Large intestine (tissue), 3 donors: ENCODE results near the gene GFY. TPM values are rescaled to one million over a fixed set of nuclear protein-coding genes. Genes with fewer than 3 reads are reported as not detected.
"Not testable (repeated sequence)": the region's sequence is repeated elsewhere in the genome, so short reads cannot be mapped to it uniquely, and the experiment has no call there.

Experiments used
- DNase-seq, 2 donors: peaks; one replicate each; pipeline versions ENCODE4 v3.0.0 to v3.0.0-alpha.2; 2013
- H3K27ac ChIP-seq: one replicate; pipeline ENCODE4 v1.5.1; 2013; ENCODE audit warnings: low read length
- H3K27me3 ChIP-seq: 2 replicates; pipeline ENCODE4 v1.6.1; 2013; ENCODE audit warnings: low read length; ENCODE audit not compliant: control insufficient read depth, insufficient read depth
- H3K36me3 ChIP-seq: 2 replicates; pipeline ENCODE4 v1.6.1; 2013; ENCODE audit warnings: low read length; ENCODE audit not compliant: control insufficient read depth, insufficient read depth
- H3K4me1 ChIP-seq: one replicate; pipeline ENCODE4 v1.6.1; 2013; ENCODE audit warnings: low read length; ENCODE audit not compliant: control insufficient read depth, insufficient read depth
- H3K4me3 ChIP-seq: one replicate; pipeline ENCODE4 v1.5.1; 2013; ENCODE audit warnings: low read length
- H3K9me3 ChIP-seq: one replicate; pipeline ENCODE4 v1.6.1; 2013; ENCODE audit warnings: mild to moderate bottlenecking, low read depth, low read length, moderate library complexity; ENCODE audit not compliant: control insufficient read depth
- WGBS: methylation state at CpG from one replicate; pipeline ENCODE4 v1.1.5; 2013; ENCODE audit warnings: low lambda C conversion rate; ENCODE audit not compliant: insufficient coverage; 5-methylcytosine and 5-hydroxymethylcytosine counted together
- polyA plus RNA-seq: library from polyadenylated mRNA; unstranded; fragments of 120-200 nt; gene quantifications from one replicate; pipeline ENCODE4 v1.2.1, GENCODE V29; 2013

Gene GFY
- polyA plus RNA-seq, 1 donor: not detected

DNA sequence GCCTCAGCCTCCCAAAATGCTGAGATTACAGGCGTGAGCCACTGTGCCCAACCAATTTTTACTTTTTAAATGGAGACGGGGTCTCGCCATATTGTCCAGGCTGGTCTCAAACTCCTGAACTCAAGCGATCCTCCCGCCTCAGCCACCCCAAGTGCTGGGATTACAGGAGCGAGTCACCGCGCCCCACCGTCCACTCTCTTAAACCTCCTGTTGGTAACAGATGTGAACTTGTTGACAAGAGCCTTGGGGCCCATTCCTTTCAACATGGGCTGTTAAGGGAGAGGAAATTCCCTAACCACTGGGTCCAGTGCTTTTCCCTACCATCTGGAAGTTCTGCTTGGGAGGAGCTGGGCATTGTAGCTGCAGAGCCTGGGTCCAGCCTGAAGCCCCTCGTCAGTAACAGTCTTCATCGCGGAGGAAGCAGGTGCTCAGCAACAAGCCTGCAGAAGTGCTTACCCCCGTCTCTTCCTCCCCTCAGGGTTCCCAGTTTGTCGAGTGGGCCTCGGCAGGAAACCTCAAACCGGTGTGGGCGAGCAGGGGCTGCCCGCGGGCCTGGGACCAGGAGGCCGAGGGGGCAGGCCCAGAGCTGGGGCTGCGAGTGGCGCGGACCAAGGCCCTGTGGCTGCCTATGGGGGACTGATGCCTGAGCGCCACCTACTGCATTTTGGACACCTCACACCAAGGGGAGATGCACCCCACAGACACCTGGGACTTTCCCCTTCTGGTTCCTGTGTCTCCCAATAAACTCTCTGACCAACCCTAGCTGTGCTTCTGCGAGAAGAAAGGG, 44.8 kb downstream of the GFY start:
- DNase-seq: no peak
- Histone ChIP-seq H3K27ac (no peak overlapping the region), H3K9me3 (no peaks in the 10 kb centered on the region), H3K36me3 (peaks cover 37% of the 10 kb centered on the region), H3K4me3 (no peak overlapping the region), H3K4me1 (peaks cover 14% of the 10 kb centered on the region), H3K27me3 (no peaks in the 10 kb centered on the region)
- WGBS: 83% methylated on average over 1 of the region's 25 CpGs

DNA sequence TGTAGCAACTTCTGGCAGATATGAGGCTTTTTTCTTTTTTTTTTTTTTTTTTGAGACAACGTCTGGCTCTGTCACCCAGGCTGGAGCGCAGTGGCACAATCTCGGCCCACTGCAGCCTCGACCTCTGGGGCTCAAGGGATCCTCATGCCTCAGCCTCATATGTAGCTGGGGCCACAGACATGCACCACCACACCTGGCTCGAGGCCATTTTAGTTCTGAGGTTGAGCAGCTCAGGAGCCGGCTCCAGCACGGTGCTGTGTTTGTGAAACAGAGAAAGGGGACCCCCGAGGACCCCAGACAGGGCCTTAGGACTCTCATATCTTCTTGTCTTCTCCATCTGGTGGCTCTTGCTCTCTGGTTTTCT, 45.4 kb downstream of the GFY start:
- no CpG with 5 or more reads among the region's 8 CpGs for WGBS
- Histone ChIP-seq H3K4me1 (peaks cover 14% of the 10 kb centered on the region), H3K9me3 (no peaks in the 10 kb centered on the region), H3K4me3 (no peak overlapping the region), H3K36me3 (peaks cover 31% of the 10 kb centered on the region), H3K27ac (no peak overlapping the region), H3K27me3 (no peaks in the 10 kb centered on the region)
- no peak for DNase-seq

DNA sequence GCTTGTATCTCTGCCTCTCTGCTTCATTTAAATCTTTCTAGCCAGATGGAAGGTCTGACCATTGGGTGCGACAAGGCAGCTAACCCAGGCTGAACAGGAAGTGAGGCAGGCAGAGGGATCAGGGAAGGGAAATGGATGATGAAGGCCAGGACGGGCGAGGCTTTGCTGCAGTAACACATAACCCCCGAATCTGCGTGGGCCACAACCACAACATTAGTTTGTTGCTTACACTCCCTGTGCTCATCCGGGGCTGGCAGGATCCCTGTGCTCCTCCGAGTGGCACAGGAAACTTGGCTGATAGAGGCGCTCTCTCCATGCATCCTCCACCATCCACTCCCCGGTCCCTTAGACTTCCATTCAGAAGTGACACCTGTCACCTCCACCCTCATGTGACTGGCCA, 47.7 kb downstream of the GFY start:
- Histone ChIP-seq H3K4me3 (no peak overlapping the region), H3K9me3 (no peaks in the 10 kb centered on the region), H3K36me3 (peaks cover 17% of the 10 kb centered on the region), H3K4me1 (peaks cover 14% of the 10 kb centered on the region), H3K27ac (no peak overlapping the region), H3K27me3 (no peaks in the 10 kb centered on the region)
- DNase-seq: no peak
- WGBS: 67% methylated on average over 1 of the region's 9 CpGs

DNA sequence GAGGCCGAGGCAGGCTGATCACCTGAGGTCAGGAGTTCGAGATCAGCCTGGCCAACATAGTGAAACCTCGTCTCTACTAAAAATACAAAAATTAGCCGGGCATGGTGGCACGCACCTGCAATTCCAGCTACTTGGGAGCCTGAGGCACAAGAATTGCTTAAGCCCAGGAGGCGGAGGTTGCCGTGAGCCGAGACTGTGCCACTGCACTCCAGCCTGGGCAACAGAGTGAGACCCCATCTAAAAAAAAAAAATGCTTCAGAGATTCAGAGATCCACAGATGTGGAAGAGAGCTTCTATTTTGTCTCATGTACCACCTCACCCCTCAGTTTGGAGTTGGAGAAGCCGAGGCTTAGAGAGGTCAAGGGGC, 48.3 kb downstream of the GFY start:
- Histone ChIP-seq H3K4me3 (peak overlapping the region; percentile 56), H3K4me1 (peaks cover 14% of the 10 kb centered on the region), H3K36me3 (peaks cover 13% of the 10 kb centered on the region)
- H3K9me3 ChIP-seq, H3K27ac ChIP-seq, DNase-seq, H3K27me3 ChIP-seq: not testable (repeated sequence)
- no CpG with 5 or more reads among the region's 9 CpGs for WGBS

DNA sequence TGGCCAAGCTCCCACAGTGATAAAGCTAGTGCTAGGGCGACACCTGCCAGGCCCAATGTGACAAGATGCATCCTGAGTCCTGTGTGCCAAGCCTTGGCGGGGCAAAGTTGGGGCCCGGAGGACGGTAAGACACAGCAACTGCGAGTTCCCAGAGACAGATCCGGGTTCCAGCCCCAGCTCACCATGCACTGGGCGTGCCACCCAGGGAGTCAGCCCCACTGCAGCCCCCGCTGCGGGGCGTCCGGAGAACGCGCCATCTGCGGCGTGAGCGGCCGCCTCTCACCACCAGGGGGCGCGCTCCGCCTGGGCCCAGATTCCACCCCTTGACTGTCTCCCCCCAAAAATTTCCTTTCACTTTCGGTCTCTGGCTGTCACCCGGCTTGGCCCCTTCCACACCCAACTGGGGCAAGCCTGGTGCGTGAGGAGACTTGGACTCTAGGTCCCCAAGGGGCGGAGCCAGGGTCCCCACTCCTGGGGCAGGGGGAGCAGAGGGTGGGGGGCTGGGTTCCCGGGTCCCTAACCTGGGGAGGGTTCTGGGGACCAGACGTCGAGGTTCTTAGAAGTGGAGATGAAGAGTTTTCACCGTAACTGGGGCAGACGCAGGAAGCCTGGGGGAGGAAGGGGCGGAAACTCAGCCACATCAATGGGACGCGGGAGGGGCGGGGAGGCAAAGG, 48.8 kb downstream of the GFY start, which contains the start of gene FLT3LG:
Gene FLT3LG (plus strand): TSS at position 348 of the 674 bp plus-strand sequence. CDS start 425 bp downstream, outside the sequence.
- DNase-seq: peak; percentile 85 to 86
- no peaks in the 10 kb centered on the region for H3K9me3 ChIP-seq
- 0% methylated on average over 2 of the region's 33 CpGs for WGBS
- H3K27me3 ChIP-seq: no peaks in the 10 kb centered on the region
- peak within 1 kb of the TSS; percentile 6 for H3K27ac ChIP-seq
- H3K4me1 ChIP-seq: peaks cover 11% of the 10 kb centered on the region
- peaks cover 8% of the 10 kb centered on the region for H3K36me3 ChIP-seq
- H3K4me3 ChIP-seq: peak within 1 kb of the TSS; percentile 56

DNA sequence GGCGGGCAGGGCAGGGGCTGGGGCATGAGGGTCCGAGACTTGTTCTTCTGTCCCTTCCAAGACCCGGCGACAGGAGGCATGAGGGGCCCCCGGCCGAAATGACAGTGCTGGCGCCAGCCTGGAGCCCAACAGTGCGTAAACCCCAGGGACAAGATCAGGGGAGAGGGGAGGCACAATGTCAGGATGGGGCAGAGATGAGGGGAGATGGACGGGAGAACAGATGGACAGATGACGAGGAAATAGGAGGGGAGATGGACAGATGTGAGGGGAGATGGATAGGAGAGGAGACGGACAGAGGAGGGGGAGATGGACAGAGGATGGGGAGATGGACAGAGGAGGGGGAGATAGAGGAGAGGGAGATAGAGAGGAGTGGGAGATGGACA, 49.3 kb downstream of the GFY start:
- Histone ChIP-seq H3K4me1 (peaks cover 11% of the 10 kb centered on the region), H3K4me3 (peak overlapping the region; percentile 56), H3K36me3 (peaks cover 6% of the 10 kb centered on the region), H3K9me3 (no peaks in the 10 kb centered on the region), H3K27ac (peak overlapping the region; percentile 6), H3K27me3 (no peaks in the 10 kb centered on the region)
- 17% methylated on average over 3 of the region's 11 CpGs for WGBS
- DNase-seq: no peak

DNA sequence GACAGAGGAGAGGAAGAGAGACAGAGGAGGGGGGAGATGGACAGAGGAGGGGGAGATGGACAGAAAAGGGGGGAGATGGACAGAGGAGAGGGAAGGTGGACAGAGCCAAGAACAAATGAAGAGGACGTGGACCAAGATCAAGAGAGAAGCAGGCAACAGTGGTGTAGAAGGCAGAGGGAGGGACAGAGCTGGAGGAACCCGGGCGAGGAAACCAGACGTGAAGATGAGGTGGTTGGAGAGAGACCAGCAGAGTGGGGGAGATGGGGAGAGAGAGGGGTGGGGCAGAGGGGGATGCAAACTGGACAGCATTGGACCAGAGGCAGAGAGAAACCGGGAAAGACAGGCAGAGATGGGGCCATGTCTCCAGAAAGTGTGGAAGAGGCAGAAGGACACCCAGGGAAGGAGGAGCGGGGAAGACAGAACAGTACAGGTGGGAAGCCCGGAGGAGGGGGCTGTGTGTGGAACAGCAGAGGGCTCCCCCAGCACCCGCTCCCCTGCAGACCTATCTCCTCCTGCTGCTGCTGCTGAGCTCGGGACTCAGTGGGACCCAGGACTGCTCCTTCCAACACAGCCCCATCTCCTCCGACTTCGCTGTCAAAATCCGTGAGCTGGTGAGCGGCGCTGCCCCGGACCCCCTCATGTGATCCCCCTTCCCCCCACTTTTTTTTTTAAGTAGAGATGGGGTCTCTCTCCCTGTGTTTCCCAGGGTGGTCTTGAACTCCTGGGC, 50.2 kb downstream of the GFY start:
- Histone ChIP-seq H3K9me3 (no peaks in the 10 kb centered on the region), H3K4me1 (peaks cover 11% of the 10 kb centered on the region), H3K4me3 (no peak overlapping the region), H3K27me3 (no peaks in the 10 kb centered on the region), H3K36me3 (no peaks in the 10 kb centered on the region), H3K27ac (no peak overlapping the region)
- WGBS: 42% methylated on average over 2 of the region's 15 CpGs
- DNase-seq: no peak

DNA sequence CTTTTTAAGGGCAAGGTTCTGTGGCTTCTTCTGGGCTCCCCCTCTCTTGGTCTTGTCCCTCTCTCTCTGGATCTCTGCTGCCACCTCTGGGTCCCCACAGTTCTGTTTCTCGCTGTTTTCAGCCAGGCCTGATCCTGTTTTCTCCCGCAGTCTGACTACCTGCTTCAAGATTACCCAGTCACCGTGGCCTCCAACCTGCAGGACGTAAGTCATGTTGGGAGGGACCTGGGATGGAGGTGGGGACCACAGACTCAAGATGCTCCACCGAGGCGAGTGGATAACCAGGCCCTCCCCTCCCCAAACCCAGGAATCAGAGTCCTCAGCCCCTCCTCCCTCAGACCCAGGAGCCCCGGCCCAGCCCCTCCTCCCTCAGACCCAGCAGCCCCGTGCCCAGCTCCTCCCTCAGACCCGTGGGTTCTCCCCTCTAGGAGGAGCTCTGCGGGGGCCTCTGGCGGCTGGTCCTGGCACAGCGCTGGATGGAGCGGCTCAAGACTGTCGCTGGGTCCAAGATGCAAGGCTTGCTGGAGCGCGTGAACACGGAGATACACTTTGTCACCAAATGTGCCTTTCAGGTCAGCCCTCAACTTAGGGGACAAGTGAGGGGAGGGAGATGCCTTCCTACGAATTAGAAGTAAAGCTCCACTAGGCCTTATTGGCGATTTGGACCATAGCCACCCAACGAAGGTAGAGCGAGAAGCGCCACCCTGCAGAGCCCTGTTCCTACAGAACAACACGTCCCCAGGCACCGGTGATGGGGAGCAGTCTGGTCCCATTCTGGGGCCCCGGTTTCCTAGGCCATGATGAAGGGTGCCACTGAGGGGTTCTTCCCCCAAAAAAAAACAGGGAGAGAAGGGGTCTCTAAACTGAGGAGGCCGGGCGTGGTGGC, 51.0 kb downstream of the GFY start:
- WGBS: no CpG with 5 or more reads among the region's 27 CpGs
- peak in 1 of 2 donors; percentile 71 for DNase-seq
- Histone ChIP-seq H3K27me3 (no peaks in the 10 kb centered on the region), H3K36me3 (peaks cover 2% of the 10 kb centered on the region), H3K4me1 (peaks cover 11% of the 10 kb centered on the region), H3K4me3 (no peak overlapping the region), H3K9me3 (no peaks in the 10 kb centered on the region), H3K27ac (no peak overlapping the region)
